ENCODE measurements around the gene FKBP7.

GRCh38 chr2:178449700-178450523 lies 28.5 kb downstream of the FKBP7 start:
- TF ChIP-seq CTCF (IDR thresholded peaks at IDR 0.05; ENCODE audit: poor library complexity, severe bottlenecking) = no peak
- TF ChIP-seq POLR2AphosphoS5 (IDR thresholded peaks at IDR 0.05) = no peak
- TF ChIP-seq EZH2 (IDR thresholded peaks at IDR 0.05; ENCODE audit: borderline replicate concordance, insufficient read depth, low read length, poor library complexity, severe bottlenecking) = no peak
- no peak for TF ChIP-seq MXI1 (conservative IDR thresholded peaks at IDR 0.05; ENCODE audit: poor library complexity, severe bottlenecking)
